CD4-positive, alpha-beta T cell treated with Interleukin-21 for 1 hour (primary cell): ENCODE results near the gene COL8A1.
A peak's percentile ranks its signal among the peaks of the same experiment; 100 is the strongest.
"Not testable (repeated sequence)": the region's sequence is repeated elsewhere in the genome, so short reads cannot be mapped to it uniquely, and the experiment has no call there.

Source experiments
- DNase-seq: peaks from one replicate; pipeline ENCODE4 v3.0.0-alpha.2; 2020

Gene COL8A1

DNA sequence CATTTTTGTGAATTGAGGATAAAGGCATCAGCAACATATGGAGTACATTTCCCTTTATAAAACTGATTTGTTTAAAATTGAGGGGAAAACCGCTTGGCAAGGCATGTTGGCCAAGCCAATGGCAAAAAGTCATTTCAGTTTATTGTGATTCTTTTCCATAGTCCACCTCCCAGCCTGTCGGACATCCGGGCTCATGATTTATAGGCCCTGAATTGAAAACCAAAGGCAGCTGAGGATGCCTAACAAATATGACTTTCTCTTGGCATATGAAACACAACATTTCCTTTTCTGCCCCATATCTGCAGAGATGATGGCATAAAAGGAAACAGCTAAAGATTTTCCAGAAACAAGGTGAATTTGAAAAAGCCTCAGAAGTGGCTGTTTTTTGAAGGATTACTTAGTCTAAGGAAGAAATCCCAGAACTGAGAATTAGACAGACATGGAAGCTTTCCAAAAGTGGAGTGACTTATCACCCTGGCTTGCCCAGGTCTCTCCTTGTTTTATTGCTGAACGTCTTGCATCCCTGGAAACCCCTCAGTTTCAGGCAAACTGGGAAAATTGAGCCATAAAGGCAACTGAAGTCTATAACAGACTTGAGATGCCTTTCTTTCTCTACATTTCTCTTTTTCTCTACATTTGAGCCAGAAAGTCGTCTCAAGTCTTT is 74.0 kb downstream of the COL8A1 start:
- no peak for DNase-seq

DNA sequence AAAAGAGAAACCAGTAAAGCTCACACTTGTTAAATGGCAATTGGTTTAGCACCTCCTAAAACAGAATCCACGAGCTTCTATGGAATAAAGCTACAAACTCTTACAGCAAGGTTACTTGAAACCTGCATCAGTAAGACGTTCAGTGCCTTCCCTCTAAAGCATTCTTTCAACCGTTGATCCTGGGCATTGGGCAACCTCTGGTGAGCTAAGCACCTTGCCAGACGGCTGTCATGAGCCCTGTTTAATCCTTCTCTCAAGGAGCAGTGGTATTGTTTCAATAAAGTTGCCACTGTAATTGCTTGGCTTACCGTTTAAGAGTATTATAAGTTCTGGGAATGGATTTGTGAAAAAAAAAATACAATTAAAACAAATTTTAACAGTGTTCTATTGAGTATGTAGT is 75.0 kb downstream of the COL8A1 start:
- DNase-seq = no peak

DNA sequence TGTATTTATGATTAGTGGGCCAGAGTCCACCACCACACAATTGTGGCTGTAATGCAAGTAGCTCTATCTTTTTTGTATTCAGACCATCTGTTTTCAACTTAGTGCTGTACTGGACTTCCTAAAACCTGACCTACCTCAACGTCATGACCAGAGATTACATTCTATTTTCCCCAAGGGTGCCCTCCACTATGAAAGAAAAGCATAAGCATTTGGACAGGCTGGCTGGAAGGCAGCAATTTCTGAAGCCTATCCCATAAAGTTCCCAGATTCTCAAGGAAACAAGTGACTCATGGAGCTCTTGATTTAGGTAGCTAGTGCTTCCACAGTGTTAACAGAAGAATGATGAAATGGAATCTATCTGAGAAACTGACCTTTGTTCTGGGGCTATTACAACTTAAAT is 75.8 kb downstream of the COL8A1 start:
- DNase-seq = no peak

DNA sequence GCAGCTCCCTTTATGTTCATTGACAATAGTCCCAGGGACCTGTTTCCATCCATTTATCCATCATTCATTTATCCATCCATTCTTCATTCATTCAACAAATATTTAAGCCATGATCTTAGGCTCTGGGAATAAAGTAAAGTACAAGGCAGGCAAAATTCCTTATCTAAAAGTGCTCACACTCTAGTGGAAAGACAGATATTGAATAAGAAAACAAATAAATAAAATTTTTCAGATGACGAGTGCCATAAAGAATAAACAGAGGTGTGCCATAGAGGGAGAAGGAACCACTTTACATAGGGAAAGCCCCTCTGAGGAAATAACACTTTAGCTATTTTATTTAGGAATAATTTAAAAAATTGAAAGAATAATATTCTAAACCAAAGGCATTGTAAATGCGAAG is 76.2 kb downstream of the COL8A1 start:
- DNase-seq = no peak

DNA sequence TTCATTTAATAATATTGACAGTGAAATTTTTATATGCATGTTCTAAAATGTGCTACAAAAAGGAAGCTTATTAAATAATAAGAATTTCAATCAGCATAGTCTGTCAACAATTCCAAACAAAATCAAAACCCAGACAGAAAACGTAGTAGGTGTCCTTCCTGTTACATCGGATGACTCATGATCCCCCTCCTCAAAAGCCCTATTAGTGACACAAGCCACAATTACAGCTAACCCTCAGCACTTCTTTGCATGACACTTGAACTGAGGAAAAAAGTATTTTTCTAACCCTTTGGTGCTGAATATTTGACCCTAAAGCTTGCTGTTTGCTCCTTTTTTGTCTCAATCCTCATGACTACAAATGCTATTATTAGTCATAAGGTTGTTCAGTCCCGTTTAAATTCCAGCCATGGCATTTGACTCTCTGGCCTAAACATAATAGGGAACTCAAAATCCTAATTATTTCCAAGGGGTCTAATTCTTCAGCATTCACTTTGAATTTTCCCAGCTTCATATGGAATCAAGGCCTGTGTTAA is 78.1 kb downstream of the COL8A1 start:
- no peak for DNase-seq

DNA sequence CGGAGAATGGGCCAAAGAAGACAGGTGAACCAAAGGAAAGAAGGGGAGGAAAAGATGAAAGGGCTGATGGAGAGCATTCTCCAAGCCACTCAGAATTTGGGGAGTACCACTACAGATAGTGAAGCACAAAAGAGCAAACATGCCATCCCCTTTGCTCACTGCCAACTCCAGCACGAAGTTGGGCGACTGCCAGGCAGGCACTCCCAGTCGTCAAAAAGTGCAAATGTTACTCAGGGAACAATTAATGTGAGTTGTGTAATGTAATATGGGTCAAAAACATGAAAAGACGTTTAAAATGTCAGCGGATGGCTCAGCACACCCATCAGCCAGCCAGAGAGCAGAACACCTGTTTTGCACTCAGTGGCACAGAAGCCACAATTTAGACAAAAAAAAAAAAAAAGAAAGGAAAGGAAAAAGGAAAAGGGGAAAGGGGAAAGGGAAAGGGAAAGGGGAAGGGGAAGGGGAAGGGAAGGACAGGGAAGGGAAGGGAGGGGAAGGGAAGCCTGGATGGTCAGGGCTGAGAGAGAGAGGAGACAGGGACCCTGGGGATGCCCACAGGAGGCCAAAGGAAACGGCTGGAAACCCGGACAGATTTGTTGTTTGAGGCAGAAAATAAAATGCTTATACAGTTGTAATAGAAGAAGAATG is 82.7 kb downstream of the COL8A1 start:
- DNase-seq = no peak

DNA sequence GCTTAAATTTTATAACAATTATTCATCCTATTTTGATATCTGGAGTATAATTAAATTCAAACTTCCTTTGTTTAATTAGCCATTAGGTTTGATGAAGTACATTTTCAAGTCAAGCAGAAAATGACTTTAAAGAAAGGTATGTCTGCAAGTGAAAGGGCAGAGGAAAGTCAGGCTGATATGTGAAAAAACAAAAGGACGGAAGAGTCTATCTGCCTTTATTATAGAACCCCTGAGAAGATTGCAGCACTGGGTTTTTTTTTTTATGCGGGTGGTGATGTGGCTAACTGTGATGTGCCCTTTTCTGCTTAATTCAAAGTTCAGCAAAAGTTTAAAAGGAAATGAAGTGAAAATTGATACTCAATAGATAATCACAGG is 83.2 kb downstream of the COL8A1 start:
- DNase-seq = no peak

DNA sequence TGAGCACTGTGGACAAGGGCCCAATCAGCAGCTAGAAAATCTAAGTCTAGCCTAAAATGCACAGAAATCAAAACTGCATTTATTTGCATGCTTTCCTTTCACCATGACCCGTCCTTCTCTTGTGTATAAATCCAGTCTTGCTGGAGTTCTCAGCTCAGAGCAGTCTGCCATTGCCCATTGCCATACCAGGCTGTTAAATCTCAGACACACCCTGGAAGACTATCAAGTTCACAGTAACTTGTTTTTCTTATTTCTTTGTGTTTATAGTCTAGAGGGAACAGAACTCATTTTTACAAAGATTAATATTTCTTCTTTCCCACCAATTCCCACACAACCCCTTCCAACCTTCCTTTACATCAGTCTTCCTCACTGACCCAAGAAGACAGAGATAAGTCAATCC is 85.9 kb downstream of the COL8A1 start:
- no peak for DNase-seq

DNA sequence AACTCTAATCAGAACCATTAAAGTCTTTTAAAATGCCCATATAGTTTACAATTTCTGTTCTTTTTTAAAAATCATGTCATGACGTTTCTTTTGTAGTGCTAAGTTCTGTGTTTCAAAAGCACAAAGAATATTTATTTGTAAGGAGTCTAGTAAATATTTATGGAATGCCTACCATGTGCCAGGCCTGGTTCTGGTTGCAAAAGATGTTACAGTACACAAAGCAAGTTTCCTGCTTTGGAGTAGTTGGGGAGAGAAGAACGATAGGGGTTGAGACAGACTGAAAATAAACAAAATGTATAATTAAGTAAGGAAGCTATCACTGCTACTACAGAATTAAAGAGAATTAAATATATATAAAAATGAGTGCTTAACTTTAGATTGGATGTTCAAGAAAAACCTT is 92.5 kb downstream of the COL8A1 start:
- DNase-seq = no peak

DNA sequence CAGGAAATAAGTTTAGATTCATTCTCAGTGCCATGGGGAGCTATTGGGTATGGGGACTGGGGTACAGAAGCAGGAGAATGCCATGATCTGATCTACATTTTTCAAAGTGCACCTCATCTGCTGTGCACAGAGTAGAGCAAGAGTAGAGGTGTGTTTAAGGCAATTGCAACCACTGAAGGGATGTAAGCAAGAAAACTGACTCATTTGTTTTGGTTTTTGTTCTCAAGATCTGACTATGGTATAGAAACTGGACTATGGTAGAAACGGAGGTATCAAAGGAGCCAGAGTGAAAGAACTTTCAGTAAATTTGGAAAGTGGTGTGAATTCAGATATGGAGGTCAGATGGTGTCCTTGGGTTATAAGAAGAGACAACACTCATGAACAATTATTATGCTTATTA is 93.1 kb downstream of the COL8A1 start:
- DNase-seq = no peak

DNA sequence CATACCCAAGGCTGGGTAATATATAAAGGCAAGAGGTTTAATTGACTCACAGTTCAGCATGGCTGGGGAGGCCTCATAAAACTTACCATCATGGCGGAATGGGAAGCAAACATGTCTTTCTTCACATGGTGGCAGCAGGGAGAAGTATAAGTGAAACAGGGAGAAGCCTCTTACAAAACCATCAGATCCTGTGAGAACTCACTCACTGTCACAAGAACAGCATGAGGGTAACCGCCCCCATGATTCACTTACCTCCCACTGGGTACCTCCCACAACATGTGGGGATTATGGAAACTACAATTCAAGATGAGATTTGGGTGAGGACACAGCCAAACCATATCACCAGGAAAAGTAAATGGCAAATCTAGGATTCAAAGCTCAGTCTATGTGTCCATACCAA is 102.0 kb downstream of the COL8A1 start:
- not testable (repeated sequence) for DNase-seq

DNA sequence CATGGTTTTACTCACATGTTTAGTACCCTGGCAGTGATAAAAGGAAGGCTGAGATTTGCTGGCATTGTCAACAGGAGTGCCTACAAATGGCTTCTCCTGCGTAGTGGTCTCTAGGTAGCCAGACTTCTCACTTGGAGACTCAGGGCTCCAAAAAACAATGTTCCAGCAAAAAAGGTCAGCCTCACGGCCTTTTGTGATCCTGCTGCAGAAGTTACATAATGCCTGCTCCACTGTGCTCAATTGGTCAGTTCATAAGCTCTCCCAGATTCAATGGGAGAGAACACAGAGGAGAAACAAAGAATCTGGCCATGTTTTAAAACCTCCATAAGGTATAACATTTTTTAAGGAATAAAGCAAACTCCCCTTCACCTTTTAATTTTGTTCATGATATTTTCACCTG is 103.2 kb downstream of the COL8A1 start:
- DNase-seq = no peak

DNA sequence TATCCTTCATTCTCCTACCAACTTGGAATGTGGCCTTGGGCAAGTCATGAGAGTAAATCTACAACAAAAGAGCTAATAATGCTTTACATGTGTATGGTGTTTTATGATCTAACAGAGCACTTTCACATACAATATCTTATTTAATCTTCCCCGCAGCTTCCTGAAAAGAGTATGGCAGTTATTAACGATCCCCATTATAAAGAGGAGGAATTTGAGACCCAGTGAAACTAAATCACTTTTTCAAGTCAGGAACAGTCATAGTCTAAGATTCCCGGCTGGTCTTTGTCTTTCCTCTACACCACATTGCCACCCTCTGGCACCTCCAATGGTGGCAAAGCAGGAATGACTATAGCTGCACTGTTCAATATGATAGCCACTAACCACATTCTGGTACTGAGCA is 109.5 kb downstream of the COL8A1 start:
- no peak for DNase-seq

DNA sequence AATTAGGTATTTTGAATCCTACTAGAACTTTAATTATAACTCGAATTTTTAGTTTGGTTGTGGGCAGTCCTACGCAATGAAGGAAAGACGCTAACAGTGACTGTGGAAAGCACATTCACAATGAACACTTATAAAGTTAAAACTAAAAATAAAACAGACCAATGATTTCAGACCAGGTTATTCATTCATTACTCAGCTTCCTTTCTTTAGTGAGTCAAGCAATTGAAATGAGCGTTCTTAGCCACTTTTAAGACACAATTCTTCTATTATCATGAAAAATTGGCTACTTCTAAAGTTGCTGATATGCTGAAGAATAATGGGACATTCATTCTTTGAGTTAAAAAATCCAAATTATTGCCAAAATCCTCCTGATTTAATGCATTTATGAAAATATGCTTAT is 113.3 kb downstream of the COL8A1 start:
- DNase-seq = no peak

DNA sequence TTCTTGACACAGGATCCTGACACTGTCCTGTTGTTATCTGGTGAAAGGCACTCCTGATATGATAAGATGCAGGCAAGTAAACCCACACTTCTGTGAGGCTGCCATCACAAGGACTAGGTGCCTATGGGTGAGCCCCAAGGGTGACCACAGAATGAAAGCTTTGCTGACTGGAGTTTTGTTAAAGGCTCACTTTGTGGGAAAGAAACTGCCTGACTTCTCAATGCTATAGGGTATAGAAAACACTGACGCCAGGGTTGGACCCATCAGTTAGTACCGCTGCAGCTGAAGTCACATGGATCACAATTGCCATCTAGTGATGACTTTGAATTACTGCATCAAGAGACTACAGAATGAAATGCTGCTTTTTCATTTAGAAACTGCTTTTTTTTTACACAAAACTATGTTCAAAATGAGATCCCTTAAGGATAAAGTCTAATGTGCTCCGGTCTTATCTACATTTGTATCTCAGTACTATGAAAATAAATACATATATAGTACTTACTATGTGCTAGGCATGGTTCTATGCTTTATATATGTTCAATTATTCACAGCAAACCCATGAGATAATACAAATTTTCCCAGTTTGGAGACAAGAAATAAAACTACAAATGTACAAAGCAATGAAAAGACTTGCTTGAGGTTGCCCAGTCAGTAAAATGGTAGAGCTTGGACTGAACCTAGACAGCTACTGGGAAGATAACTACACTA is 115.0 kb downstream of the COL8A1 start:
- DNase-seq = peak; percentile 32

DNA sequence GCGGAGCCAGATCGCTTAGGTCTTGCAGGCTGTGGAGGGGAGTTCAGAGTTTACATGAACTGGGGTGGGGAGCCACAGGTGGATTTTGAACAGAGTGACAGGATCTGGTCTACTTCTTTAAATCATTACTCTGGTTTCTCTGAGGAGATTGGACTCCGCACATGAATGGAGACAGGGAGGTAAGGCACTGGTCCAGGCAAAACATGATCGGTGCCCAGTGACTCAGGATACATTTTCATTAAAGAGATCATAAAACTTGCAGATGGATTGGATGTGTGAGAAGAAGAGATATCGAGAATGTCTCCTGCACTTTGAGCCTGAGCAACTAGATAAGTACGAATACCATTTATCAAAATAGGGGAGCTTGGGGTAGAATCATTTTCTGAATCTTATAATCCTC is 117.4 kb downstream of the COL8A1 start:
- no peak for DNase-seq

DNA sequence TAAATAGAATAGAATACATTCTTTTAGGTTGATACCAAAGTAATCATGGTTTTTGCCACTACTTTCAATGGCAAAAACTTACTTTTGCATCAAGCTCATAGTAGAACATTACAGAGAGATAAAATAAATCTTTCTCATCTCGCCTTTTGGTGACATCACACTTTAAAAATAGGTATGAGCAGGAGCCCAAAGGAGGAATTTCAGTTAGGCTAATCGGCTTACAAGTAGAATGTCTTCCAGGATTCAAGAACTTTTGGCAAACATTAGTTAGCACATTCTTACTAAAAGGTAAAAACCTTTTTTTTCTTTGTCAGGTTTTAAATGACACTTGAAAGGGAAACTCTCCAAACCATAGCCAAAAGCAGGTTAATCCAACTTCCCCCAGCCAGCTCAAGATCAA is 119.6 kb downstream of the COL8A1 start:
- no peak for DNase-seq

DNA sequence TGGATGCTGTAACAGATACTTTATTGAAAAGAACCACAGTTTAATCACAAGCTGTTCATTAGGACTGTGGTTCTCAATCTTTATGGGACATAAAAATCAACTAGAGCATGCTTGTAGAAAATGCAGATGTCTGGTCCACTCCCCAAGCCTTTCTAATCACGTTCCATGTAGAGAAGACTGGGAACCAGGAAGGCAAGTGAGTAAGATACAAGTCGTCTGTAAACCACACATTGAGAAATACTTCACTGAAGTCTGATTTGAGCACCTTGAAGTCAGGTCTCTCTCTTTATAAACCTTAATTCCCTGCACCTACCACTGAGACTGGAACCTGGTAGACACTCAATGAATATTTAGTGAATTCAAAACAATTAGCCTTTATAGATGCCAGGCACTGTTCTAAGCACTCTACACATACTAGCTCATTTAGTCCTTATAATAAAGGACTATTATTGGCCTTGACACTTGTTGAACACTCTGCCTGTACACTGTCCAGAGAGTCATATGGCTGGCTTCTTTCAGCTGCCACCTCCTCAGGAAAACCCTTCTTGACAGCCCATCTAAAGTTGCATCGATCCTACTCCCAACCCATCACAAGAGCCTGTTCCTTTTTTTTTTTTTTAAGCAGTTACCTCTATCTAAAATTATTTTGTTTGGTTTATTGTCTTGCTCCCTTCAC is 120.2 kb downstream of the COL8A1 start:
- no peak for DNase-seq

DNA sequence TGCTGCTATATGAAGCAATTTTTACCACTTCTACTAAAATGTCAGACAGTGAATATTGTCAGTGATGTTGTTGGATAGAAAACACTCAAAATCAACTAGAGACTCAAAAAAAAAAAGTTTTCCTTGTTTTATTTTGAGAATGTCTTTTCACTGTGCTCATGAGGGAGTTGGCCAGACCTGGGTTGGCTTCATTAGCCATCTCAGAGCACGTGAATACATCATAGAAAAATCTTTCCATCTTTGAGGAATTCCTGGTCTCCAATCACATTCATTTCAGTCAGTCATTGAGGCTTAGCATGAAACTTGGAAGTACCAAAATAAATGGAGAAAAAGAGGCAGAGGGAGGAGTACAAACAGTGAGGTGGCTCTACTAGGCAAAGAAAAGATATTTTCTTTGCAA is 121.6 kb downstream of the COL8A1 start:
- no peak for DNase-seq

DNA sequence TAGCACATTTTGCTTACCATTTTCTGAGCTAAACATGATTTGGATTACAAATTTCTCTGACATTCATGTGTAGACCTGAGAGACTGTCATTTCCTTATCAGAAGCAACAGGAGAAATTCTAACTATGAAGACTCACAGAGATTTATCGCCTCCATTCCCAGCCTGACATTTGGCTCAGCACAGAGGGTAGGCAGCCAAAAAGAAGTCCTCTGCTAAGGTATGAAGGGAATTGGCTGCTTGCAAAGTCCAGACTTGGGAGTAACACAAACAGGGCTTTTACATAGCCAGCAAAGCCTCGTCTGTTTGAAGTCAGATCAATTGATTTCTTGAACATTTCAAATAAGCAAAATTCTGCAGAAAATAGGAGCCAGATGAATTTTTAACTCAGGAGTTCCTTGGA is 122.2 kb downstream of the COL8A1 start:
- DNase-seq = no peak

DNA sequence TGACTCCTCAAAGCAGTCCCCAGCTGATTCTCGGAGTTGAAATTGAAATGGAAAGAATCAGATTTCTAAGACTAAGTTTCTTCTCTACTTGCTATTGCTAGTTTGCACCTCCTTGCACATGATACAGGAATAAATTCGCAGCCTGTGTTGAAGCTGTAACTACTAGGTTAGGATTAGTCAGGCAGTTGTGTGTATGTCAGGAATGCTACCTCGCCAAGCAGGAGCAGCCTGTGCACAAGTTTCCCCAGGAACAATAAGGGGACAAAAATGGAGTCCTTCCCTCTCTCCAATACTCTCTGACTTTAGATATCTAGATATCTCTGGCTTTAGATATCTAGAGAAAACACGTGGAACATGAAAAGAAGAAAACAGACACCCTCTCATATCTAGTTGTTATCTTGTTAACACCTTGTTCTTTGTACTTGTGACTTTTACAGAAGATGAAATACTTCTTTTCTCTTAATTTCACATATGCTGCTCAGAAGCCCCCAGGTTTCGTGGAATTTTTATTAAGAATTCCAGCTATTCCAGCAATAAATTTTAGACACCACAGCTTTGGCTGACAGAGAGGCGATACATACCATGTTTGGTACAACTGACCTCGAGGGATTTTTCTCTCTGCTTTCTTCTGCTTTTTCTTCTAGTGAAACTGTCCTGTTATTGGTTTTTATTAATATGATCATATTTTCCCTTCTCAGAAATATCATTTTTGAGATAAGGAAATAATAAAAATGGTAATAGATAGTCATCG is 123.2 kb downstream of the COL8A1 start:
- no peak for DNase-seq

DNA sequence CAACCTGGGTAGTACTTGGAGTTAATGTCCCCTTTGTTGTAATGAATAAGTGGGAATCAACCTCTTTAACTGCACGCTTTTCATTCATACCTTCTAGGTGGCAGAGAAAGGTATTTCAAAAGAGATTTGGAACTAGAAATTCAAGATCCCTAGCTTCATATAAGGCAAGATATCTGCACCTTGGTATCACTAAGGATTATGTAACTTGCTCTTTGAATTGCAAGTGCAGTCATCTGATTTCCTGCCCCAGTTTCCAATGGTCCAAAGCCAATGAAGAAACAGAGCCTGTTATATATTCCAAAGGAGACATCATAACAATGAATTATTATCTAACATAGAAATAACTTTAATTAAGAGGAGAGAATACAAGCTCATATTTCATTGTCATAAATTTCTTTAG is 124.5 kb downstream of the COL8A1 start:
- DNase-seq = no peak

DNA sequence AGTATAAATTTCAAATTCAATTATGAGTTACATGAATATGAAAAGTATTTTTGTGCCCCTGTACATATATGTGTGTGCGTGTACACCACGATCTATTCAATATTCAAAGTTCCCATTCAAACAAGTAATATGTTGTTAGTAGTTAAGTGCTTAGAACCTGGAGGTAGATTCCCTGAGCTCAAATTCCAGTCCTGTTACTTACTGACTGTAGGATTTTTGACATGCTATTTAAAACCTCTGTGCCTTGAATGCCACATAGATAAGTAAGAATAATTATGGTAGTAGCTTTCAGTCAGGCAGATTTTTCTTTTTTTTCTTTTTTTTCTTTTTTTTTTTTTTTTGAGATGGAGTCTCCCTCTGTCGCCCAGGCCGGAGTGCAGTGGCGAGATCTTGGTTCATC is 126.0 kb downstream of the COL8A1 start:
- DNase-seq = no peak
